Nephron (organoid): ENCODE results near the gene SIMC1.

ENCODE experiments used
- H3K27ac Mint-ChIP-seq, 3 experiments: 2 replicates each; pipeline ENCODE4 v1.8.0; 2020; ENCODE audit warnings: mixed read lengths in 3 of 3, mild to moderate bottlenecking in 2 of 3, moderate library complexity in 1 of 3
- H3K27me3 Mint-ChIP-seq: 2 replicates; pipeline ENCODE4 v1.8.0; 2021; ENCODE audit warnings: low read depth, mild to moderate bottlenecking, moderate library complexity, mixed read lengths
- H3K36me3 Mint-ChIP-seq: 2 replicates; pipeline ENCODE4 v1.8.0; 2020; ENCODE audit warnings: low read depth, mixed read lengths
- H3K4me1 Mint-ChIP-seq: 2 replicates; pipeline ENCODE4 v1.8.0; 2020; ENCODE audit warnings: mixed read lengths
- H3K4me3 Mint-ChIP-seq, 3 experiments: 2 replicates each; pipeline ENCODE4 v1.8.0; 2020; ENCODE audit warnings: mild to moderate bottlenecking in 3 of 3, mixed read lengths in 3 of 3, moderate library complexity in 2 of 3
- H3K9me3 Mint-ChIP-seq: 2 replicates; pipeline ENCODE4 v1.8.0; 2020; ENCODE audit warnings: mixed read lengths
- CTCF ChIP-seq, 3 experiments: fragments of 200-600 bp; sonication (generic); IDR thresholded peaks; one replicate each; pipeline ENCODE4 v1.5.0; 2021; ENCODE audit warnings: antibody characterized with exemption in 3 of 3; ENCODE audit not compliant: unreplicated experiment in 3 of 3

SIMC1 gene

GRCh38 chr5:176391479-176391878 is 153.3 kb downstream of the SIMC1 start:
- peaks cover 9% of the 10 kb centered on the region for H3K36me3 Mint-ChIP-seq
- no peaks in the 10 kb centered on the region for H3K9me3 Mint-ChIP-seq
- H3K27me3 Mint-ChIP-seq, result no peaks in the 10 kb centered on the region
- peak overlapping the region in 2 of 3 experiments; percentile 38 to 66 for H3K27ac Mint-ChIP-seq
- H3K4me1 Mint-ChIP-seq, result peaks cover 28% of the 10 kb centered on the region
- no peak for TF ChIP-seq CTCF (IDR thresholded peaks at IDR 0.05; ENCODE audit: unreplicated experiment in 3 of 3)
- peak overlapping the region in 2 of 3 experiments; percentile 9 to 65 for H3K4me3 Mint-ChIP-seq

GRCh38 chr5:176391999-176392398 is 153.8 kb downstream of the SIMC1 start:
- Mint-ChIP-seq H3K36me3 (peaks cover 9% of the 10 kb centered on the region), H3K27me3 (no peaks in the 10 kb centered on the region), H3K9me3 (no peaks in the 10 kb centered on the region), H3K4me3 (no peak overlapping the region), H3K4me1 (peaks cover 28% of the 10 kb centered on the region), H3K27ac (peak overlapping the region in 2 of 3 experiments; percentile 38 to 66)
- no peak for TF ChIP-seq CTCF (IDR thresholded peaks at IDR 0.05; ENCODE audit: unreplicated experiment in 3 of 3)

- Mint-ChIP-seq H3K36me3 (peaks cover 9% of the 10 kb centered on the region), H3K27me3 (no peaks in the 10 kb centered on the region), H3K4me3 (no peak overlapping the region), H3K27ac (peak overlapping the region in 1 of 3 experiments; percentile 66), H3K4me1 (peaks cover 24% of the 10 kb centered on the region), H3K9me3 (no peaks in the 10 kb centered on the region)
- no peak for TF ChIP-seq CTCF (IDR thresholded peaks at IDR 0.05; ENCODE audit: unreplicated experiment in 3 of 3)
Observed at GRCh38 chr5:176392526-176392925, 154.3 kb downstream of the SIMC1 start.

GRCh38 chr5:176394096-176394495 is 155.9 kb downstream of the SIMC1 start:
- no peak overlapping the region for H3K4me3 Mint-ChIP-seq
- H3K9me3 Mint-ChIP-seq, result no peaks in the 10 kb centered on the region
- peaks cover 9% of the 10 kb centered on the region for H3K36me3 Mint-ChIP-seq
- peaks cover 18% of the 10 kb centered on the region for H3K4me1 Mint-ChIP-seq
- no peak for TF ChIP-seq CTCF (IDR thresholded peaks at IDR 0.05; ENCODE audit: unreplicated experiment in 3 of 3)
- H3K27ac Mint-ChIP-seq, result no peak overlapping the region
- H3K27me3 Mint-ChIP-seq, result no peaks in the 10 kb centered on the region

GRCh38 chr5:176394881-176395675 is 156.9 kb downstream of the SIMC1 start:
- TF ChIP-seq CTCF (IDR thresholded peaks at IDR 0.05; ENCODE audit: unreplicated experiment in 3 of 3), result no peak
- Mint-ChIP-seq H3K27me3 (no peaks in the 10 kb centered on the region), H3K4me1 (peaks cover 18% of the 10 kb centered on the region), H3K36me3 (peaks cover 9% of the 10 kb centered on the region), H3K4me3 (peak overlapping the region in 1 of 3 experiments; percentile 5), H3K27ac (peak overlapping the region; percentile 69 to 95 (median 78)), H3K9me3 (no peaks in the 10 kb centered on the region)
